Measurements from ENCODE around the gene CAB39. TPM values are rescaled to one million over a fixed set of nuclear protein-coding genes. Genes with fewer than 3 reads are reported as not detected.

Gene CAB39
- total and polyA plus RNA-seq, 2 of the 8 experiments (the other 6 are each of a cell fraction or from before 2014, with no cell fraction given) = 16.4 to 50.5 TPM

DNA sequence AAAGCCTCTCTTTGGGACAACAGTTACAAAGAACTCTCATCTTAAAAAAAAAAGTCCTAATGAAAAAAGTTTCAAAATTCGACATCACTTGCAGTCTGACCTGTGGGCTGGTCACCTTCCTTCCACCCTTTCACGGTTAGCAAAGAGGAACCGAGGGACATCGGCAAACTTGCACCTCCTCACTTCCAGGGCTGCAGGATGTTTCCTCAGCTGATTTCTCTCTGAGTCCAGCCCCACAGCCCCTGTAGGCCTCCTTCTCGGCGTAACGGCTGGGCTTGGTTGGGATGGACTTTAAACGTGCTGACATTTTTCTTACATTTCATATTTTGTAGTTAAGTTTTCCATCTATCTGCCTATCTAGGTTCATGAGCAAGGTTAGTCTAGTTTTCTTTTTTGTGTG, 5.7 kb upstream of the CAB39 start:
- Histone ChIP-seq H4K5ac (ENCODE audit: insufficient read length, low read depth, low read length) (no peak overlapping the region), H3K27me3 (replicated peaks in 1 of 4; ENCODE audit: control insufficient read depth in 3 of 4, extremely low read depth in 1 of 4, insufficient read depth in 3 of 4, low read length in 3 of 4) (no peaks in the 10 kb centered on the region)
- TF ChIP-seq, protein P1, sequence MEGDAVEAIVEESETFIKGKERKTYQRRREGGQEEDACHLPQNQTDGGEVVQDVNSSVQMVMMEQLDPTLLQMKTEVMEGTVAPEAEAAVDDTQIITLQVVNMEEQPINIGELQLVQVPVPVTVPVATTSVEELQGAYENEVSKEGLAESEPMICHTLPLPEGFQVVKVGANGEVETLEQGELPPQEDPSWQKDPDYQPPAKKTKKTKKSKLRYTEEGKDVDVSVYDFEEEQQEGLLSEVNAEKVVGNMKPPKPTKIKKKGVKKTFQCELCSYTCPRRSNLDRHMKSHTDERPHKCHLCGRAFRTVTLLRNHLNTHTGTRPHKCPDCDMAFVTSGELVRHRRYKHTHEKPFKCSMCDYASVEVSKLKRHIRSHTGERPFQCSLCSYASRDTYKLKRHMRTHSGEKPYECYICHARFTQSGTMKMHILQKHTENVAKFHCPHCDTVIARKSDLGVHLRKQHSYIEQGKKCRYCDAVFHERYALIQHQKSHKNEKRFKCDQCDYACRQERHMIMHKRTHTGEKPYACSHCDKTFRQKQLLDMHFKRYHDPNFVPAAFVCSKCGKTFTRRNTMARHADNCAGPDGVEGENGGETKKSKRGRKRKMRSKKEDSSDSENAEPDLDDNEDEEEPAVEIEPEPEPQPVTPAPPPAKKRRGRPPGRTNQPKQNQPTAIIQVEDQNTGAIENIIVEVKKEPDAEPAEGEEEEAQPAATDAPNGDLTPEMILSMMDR (IDR thresholded peaks at IDR 0.05; ENCODE audit: control extremely low read depth in 1 of 3, insufficient read depth in 1 of 3, low read depth in 1 of 3, low read length in 3 of 3) = no peak
- TF ChIP-seq, protein P2, sequence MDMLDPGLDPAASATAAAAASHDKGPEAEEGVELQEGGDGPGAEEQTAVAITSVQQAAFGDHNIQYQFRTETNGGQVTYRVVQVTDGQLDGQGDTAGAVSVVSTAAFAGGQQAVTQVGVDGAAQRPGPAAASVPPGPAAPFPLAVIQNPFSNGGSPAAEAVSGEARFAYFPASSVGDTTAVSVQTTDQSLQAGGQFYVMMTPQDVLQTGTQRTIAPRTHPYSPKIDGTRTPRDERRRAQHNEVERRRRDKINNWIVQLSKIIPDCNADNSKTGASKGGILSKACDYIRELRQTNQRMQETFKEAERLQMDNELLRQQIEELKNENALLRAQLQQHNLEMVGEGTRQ (IDR thresholded peaks at IDR 0.05; ENCODE audit: low read length) = no peak
- TF ChIP-seq SAP30 (IDR thresholded peaks at IDR 0.05; ENCODE audit: insufficient read depth, insufficient replicate concordance, low read length) (no peak), YY1 (IDR thresholded peaks at IDR 0.05; ENCODE audit: low read depth, low read length) (no peak), TEAD4 (IDR thresholded peaks at IDR 0.05; ENCODE audit: low read depth, low read length) (no peak), SIN3A (conservative IDR thresholded peaks at IDR 0.05 in 1 of 2, IDR thresholded peaks at IDR 0.05 in 1 of 2; ENCODE audit: low read depth in 1 of 2, low read length in 2 of 2) (no peak), PHF8 (conservative IDR thresholded peaks at IDR 0.05; ENCODE audit: low read depth, low read length) (no peak), RBBP5 (IDR thresholded peaks at IDR 0.05; ENCODE audit: borderline replicate concordance, low read depth, low read length) (no peak), KDM4A (IDR thresholded peaks at IDR 0.05; ENCODE audit: low read depth, low read length, severe bottlenecking) (no peak), CHD1 (IDR thresholded peaks at IDR 0.05; ENCODE audit: low read depth, low read length) (no peak)

More for the DNA sequence above, 5.7 kb upstream of the CAB39 start:
- Histone ChIP-seq H2AK5ac (ENCODE audit: low read depth, low read length) (no peak overlapping the region), H2BK20ac (ENCODE audit: low read length) (no peak overlapping the region), H2BK15ac (ENCODE audit: low read length) (no peak overlapping the region), H3K4ac (replicated peaks; ENCODE audit: insufficient read length, low read depth, low read length) (no peak overlapping the region), H3K18ac (ENCODE audit: extremely low read depth, low read length) (no peak overlapping the region), H3K27ac (ENCODE audit: low read depth, low read length) (no peak overlapping the region), H4K8ac (ENCODE audit: extremely low read depth, insufficient read depth, low read length) (no peak overlapping the region), H4K20me1 (replicated peaks in 1 of 2; ENCODE audit: control insufficient read depth in 1 of 2, insufficient read depth in 2 of 2, low read length in 2 of 2) (no peaks in the 10 kb centered on the region), H3K23ac (ENCODE audit: insufficient read length) (no peak overlapping the region), H3K9me3 (ENCODE audit: insufficient read depth in 2 of 2, low read depth in 1 of 2, low read length in 1 of 2) (no peaks in the 10 kb centered on the region), H3K79me2 (ENCODE audit: control insufficient read depth in 1 of 2, insufficient read depth in 2 of 2, low read length in 2 of 2) (no peaks in the 10 kb centered on the region), H2BK5ac (ENCODE audit: low read depth, low read length) (no peak overlapping the region), H3K23me2 (ENCODE audit: low read depth, low read length) (peaks cover 5% of the 10 kb centered on the region; the same call in 1 of the 2 replicates), H3K4me3 (ENCODE audit: extremely low read depth in 1 of 4, insufficient read depth in 2 of 4, low read depth in 3 of 4, low read length in 4 of 4) (no peak overlapping the region), H3K79me1 (ENCODE audit: low read depth, low read length) (no peaks in the 10 kb centered on the region), H3K36me3 (ENCODE audit: control insufficient read depth in 2 of 4, insufficient read depth in 4 of 4, low read length in 3 of 4) (no peaks in the 10 kb centered on the region), H2AFZ (ENCODE audit: low read length) (no peak overlapping the region), H4K91ac (replicated peaks; ENCODE audit: insufficient read length, low read length) (no peak overlapping the region), H3K56ac (replicated peaks; ENCODE audit: insufficient read length, low read depth, low read length) (no peak overlapping the region), H3K9ac (replicated peaks in 1 of 4; ENCODE audit: extremely low read depth in 1 of 4, low read depth in 3 of 4, low read length in 3 of 4) (no peak overlapping the region), H2BK12ac (ENCODE audit: low read depth, low read length) (no peak overlapping the region), H3K4me1 (replicated peaks in 1 of 4; ENCODE audit: control insufficient read depth in 3 of 4, insufficient read depth in 4 of 4, low read length in 3 of 4) (no peaks in the 10 kb centered on the region), H2BK120ac (replicated peaks; ENCODE audit: low read depth, low read length) (no peak overlapping the region), H3K14ac (ENCODE audit: insufficient read length) (no peak overlapping the region), H3K4me2 (ENCODE audit: insufficient read depth in 1 of 2, low read depth in 2 of 2, low read length in 2 of 2) (no peak overlapping the region)
- POLR2A ChIA-PET (ENCODE audit: partially characterized antibody) = no interaction called here
- CTCF ChIA-PET (ENCODE audit: partially characterized antibody) = no interaction called here
- DNase-seq (ENCODE audit: low read depth in 1 of 2, low spot score in 2 of 2) (no peak), FAIRE-seq (no peak)
- 91% methylated on average over 8 of the region's 8 CpGs; no CpG with 5 or more reads in 1 of the 2 experiments for WGBS, 2 experiments (ENCODE audit: extremely low coverage in 1 of 2, insufficient coverage in 1 of 2, insufficient read length in 1 of 2, insufficient replicate concordance in 2 of 2, low coverage in 1 of 2, low lambda C conversion rate in 2 of 2, missing lambda C conversion rate in 1 of 2)

All from H1 (cell line).